ENCODE data around the gene CHM.

Gene CHM

GRCh38 chrX:85906399-85906798 is 141.0 kb downstream of the CHM start:
- no peak for DNase-seq (ENCODE audit: low spot score)

GRCh38 chrX:85905851-85906250 is 141.5 kb downstream of the CHM start:
- DNase-seq (ENCODE audit: low spot score): peak; percentile 80

- no peak for DNase-seq (ENCODE audit: low spot score)
These were observed 143.5 kb downstream of the CHM start for GRCh38 chrX:85903692-85904471.

- DNase-seq (ENCODE audit: low spot score): no peak
These were observed 149.8 kb downstream of the CHM start for GRCh38 chrX:85897362-85898126.

- DNase-seq (ENCODE audit: low spot score): no peak
These were observed 164.8 kb downstream of the CHM start for GRCh38 chrX:85882601-85883000.

GRCh38 chrX:85870585-85870984 is 176.8 kb downstream of the CHM start:
- no peak for DNase-seq (ENCODE audit: low spot score)

GRCh38 chrX:85865324-85865723 is 182.0 kb downstream of the CHM start:
- no peak for DNase-seq (ENCODE audit: low spot score)

GRCh38 chrX:85859426-85859825 is 187.9 kb downstream of the CHM start:
- DNase-seq (ENCODE audit: low spot score): no peak

GRCh38 chrX:85851418-85851817 is 195.9 kb downstream of the CHM start:
- no peak for DNase-seq (ENCODE audit: low spot score)

GRCh38 chrX:85836868-85837267 is 210.5 kb downstream of the CHM start:
- no peak for DNase-seq (ENCODE audit: low spot score)

- no peak for DNase-seq (ENCODE audit: low spot score)
These were observed 218.6 kb downstream of the CHM start for GRCh38 chrX:85828771-85829170.

- DNase-seq (ENCODE audit: low spot score): no peak
These were observed 232.1 kb downstream of the CHM start for GRCh38 chrX:85815203-85815751.
